DND-41 (cell line): ENCODE data around the gene CDH11.

Experiments
- CTCF ChIP-seq: IDR thresholded peaks from 2 replicates; pipeline ENCODE4 v1.5.1; 2012; ENCODE audit warnings: borderline replicate concordance, low read length, moderate library complexity, mild to moderate bottlenecking; ENCODE audit not compliant: poor library complexity, severe bottlenecking; ENCODE audit errors: extremely low read depth
- EZH2 ChIP-seq: IDR thresholded peaks from 3 replicates; pipeline ENCODE4 v1.6.1; 2012; ENCODE audit warnings: borderline replicate concordance, low read depth, mild to moderate bottlenecking, moderate library complexity, low read length, inconsistent platforms; ENCODE audit not compliant: severe bottlenecking

DNA sequence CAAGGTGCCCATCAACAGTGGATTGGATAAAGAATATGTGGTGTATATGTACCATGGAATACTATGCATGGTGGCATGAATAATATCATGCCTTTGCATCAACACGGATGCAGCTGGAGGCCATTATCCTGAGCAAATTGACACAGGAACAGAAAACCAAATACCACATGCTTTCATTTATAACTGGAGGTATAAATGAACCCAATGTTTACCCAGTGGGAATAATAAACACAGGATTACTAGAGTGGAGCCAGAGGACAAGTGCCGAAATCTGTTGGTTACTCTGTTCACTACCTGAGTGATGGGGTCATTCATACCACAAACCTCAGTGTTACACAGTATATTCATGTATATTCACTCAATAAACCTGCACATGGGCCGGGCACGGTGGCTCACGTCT is 125.2 kb downstream of the CDH11 start:
- no peak for TF ChIP-seq CTCF
- no peak for TF ChIP-seq EZH2
